Measurements from ENCODE around the gene DOP1A.

Gene DOP1A

GRCh38 chr6:83055366-83055964 lies 12.0 kb upstream of the DOP1A start:
- in situ Hi-C loops (cut with HindIII; ENCODE audit: low pct_unique_long_range_greater_than_20kb, low sequenced_read_pairs) = no loop called here
- peak; percentile 8 to 57 for DNase-seq (ENCODE audit: low read depth in 1 of 2, low spot score in 1 of 2)
- no peak for TF ChIP-seq JUND (IDR thresholded peaks at IDR 0.05; ENCODE audit: low read depth)

GRCh38 chr6:83057705-83058321 lies 9.7 kb upstream of the DOP1A start:
- in situ Hi-C loops (cut with HindIII; ENCODE audit: low pct_unique_long_range_greater_than_20kb, low sequenced_read_pairs) = no loop called here
- TF ChIP-seq JUND (IDR thresholded peaks at IDR 0.05; ENCODE audit: low read depth) = no peak
- peak; percentile 9 to 71 for DNase-seq (ENCODE audit: low read depth in 1 of 2, low spot score in 1 of 2)

- in situ Hi-C loops (cut with HindIII; ENCODE audit: low pct_unique_long_range_greater_than_20kb, low sequenced_read_pairs) = no loop called here
- DNase-seq (ENCODE audit: low read depth in 1 of 2, low spot score in 1 of 2) = no peak
- no peak for TF ChIP-seq JUND (IDR thresholded peaks at IDR 0.05; ENCODE audit: low read depth)
Measured at GRCh38 chr6:83061190-83061589, 6.3 kb upstream of the DOP1A start.

- in situ Hi-C loops (cut with HindIII; ENCODE audit: low pct_unique_long_range_greater_than_20kb, low sequenced_read_pairs) = no loop called here
- no peak for TF ChIP-seq JUND (IDR thresholded peaks at IDR 0.05; ENCODE audit: low read depth)
- DNase-seq (ENCODE audit: low read depth in 1 of 2, low spot score in 1 of 2) = no peak
Measured at GRCh38 chr6:83062225-83062624, 5.2 kb upstream of the DOP1A start.

- peak; percentile 66 to 81 for DNase-seq (ENCODE audit: low read depth in 1 of 2, low spot score in 1 of 2)
- in situ Hi-C loops (cut with HindIII; ENCODE audit: low pct_unique_long_range_greater_than_20kb, low sequenced_read_pairs) = no loop called here
- no peak for TF ChIP-seq JUND (IDR thresholded peaks at IDR 0.05; ENCODE audit: low read depth)
Measured at GRCh38 chr6:83065511-83066192, 1.8 kb upstream of the DOP1A start, which contains the start of gene UBE3D. UBE3D (minus strand) TSS chr6:83065841; CDS start chr6:83065718, 123 bp downstream.

- DNase-seq (ENCODE audit: low read depth in 1 of 2, low spot score in 1 of 2) = no peak
- TF ChIP-seq JUND (IDR thresholded peaks at IDR 0.05; ENCODE audit: low read depth) = no peak
- in situ Hi-C loops (cut with HindIII; ENCODE audit: low pct_unique_long_range_greater_than_20kb, low sequenced_read_pairs) = no loop called here
Measured at GRCh38 chr6:83068616-83069015, 1.1 kb downstream of the DOP1A start.

- TF ChIP-seq JUND (IDR thresholded peaks at IDR 0.05; ENCODE audit: low read depth) = no peak
- in situ Hi-C loops (cut with HindIII; ENCODE audit: low pct_unique_long_range_greater_than_20kb, low sequenced_read_pairs) = no loop called here
- no peak for DNase-seq (ENCODE audit: low read depth in 1 of 2, low spot score in 1 of 2)
Measured at GRCh38 chr6:83069633-83070032, 2.2 kb downstream of the DOP1A start.

- in situ Hi-C loops (cut with HindIII; ENCODE audit: low pct_unique_long_range_greater_than_20kb, low sequenced_read_pairs) = no loop called here
- TF ChIP-seq JUND (IDR thresholded peaks at IDR 0.05; ENCODE audit: low read depth) = no peak
- no peak for DNase-seq (ENCODE audit: low read depth in 1 of 2, low spot score in 1 of 2)
Measured at GRCh38 chr6:83071023-83071422, 3.6 kb downstream of the DOP1A start.

GRCh38 chr6:83071707-83072106 lies 4.2 kb downstream of the DOP1A start:
- in situ Hi-C loops (cut with HindIII; ENCODE audit: low pct_unique_long_range_greater_than_20kb, low sequenced_read_pairs) = no loop called here
- no peak for TF ChIP-seq JUND (IDR thresholded peaks at IDR 0.05; ENCODE audit: low read depth)
- no peak for DNase-seq (ENCODE audit: low read depth in 1 of 2, low spot score in 1 of 2)

GRCh38 chr6:83072726-83073125 lies 5.3 kb downstream of the DOP1A start:
- in situ Hi-C loops (cut with HindIII; ENCODE audit: low pct_unique_long_range_greater_than_20kb, low sequenced_read_pairs) = no loop called here
- TF ChIP-seq JUND (IDR thresholded peaks at IDR 0.05; ENCODE audit: low read depth) = no peak
- no peak for DNase-seq (ENCODE audit: low read depth in 1 of 2, low spot score in 1 of 2)

- no peak for DNase-seq (ENCODE audit: low read depth in 1 of 2, low spot score in 1 of 2)
- no peak for TF ChIP-seq JUND (IDR thresholded peaks at IDR 0.05; ENCODE audit: low read depth)
- in situ Hi-C loops (cut with HindIII; ENCODE audit: low pct_unique_long_range_greater_than_20kb, low sequenced_read_pairs) = no loop called here
Measured at GRCh38 chr6:83073615-83074014, 6.1 kb downstream of the DOP1A start.

GRCh38 chr6:83083476-83083875 lies 16.0 kb downstream of the DOP1A start:
- in situ Hi-C loops (cut with HindIII; ENCODE audit: low pct_unique_long_range_greater_than_20kb, low sequenced_read_pairs) = no loop called here
- TF ChIP-seq JUND (IDR thresholded peaks at IDR 0.05; ENCODE audit: low read depth) = no peak

GRCh38 chr6:83086751-83087150 lies 19.3 kb downstream of the DOP1A start:
- in situ Hi-C loops (cut with HindIII; ENCODE audit: low pct_unique_long_range_greater_than_20kb, low sequenced_read_pairs) = no loop called here
- no peak for TF ChIP-seq JUND (IDR thresholded peaks at IDR 0.05; ENCODE audit: low read depth)
- DNase-seq (ENCODE audit: low read depth in 1 of 2, low spot score in 1 of 2) = no peak

More at GRCh38 chr6:83083476-83083875, 16.0 kb downstream of the DOP1A start:
- DNase-seq (ENCODE audit: low read depth in 1 of 2, low spot score in 1 of 2) = no peak

All from T47D (cell line).